ENCODE measurements around the gene COA4.

The COA4 gene

GRCh38 chr11:73866095-73866579, 10.5 kb downstream of the COA4 start:
- no peak for DNase-seq (ENCODE audit: low read depth)

GRCh38 chr11:73862986-73863385, 13.7 kb downstream of the COA4 start:
- no peak for DNase-seq (ENCODE audit: low read depth)

- no peak for DNase-seq (ENCODE audit: low read depth)
These were observed 16.4 kb downstream of the COA4 start for GRCh38 chr11:73860202-73860601.

- no peak for DNase-seq (ENCODE audit: low read depth)
These were observed 17.0 kb downstream of the COA4 start for GRCh38 chr11:73859671-73860070.

GRCh38 chr11:73856031-73856567, 20.5 kb downstream of the COA4 start:
- DNase-seq (ENCODE audit: low read depth), result no peak

- no peak for DNase-seq (ENCODE audit: low read depth)
These were observed 22.0 kb downstream of the COA4 start for GRCh38 chr11:73854680-73855079.

- no peak for DNase-seq (ENCODE audit: low read depth)
These were observed 24.6 kb downstream of the COA4 start for GRCh38 chr11:73852049-73852448.

- DNase-seq (ENCODE audit: low read depth), result no peak
These were observed 25.4 kb downstream of the COA4 start for GRCh38 chr11:73851046-73851764.

GRCh38 chr11:73839123-73839457, 37.6 kb downstream of the COA4 start:
- DNase-seq (ENCODE audit: low read depth), result no peak

- DNase-seq (ENCODE audit: low read depth), result no peak
These were observed 38.1 kb downstream of the COA4 start for GRCh38 chr11:73838443-73839122.

GRCh38 chr11:73833067-73833466, 43.6 kb downstream of the COA4 start:
- DNase-seq (ENCODE audit: low read depth), result no peak

GRCh38 chr11:73830261-73830660, 46.4 kb downstream of the COA4 start:
- no peak for DNase-seq (ENCODE audit: low read depth)
